H9 (cell line): ENCODE data around the gene NOX1. TPM values are rescaled to one million over a fixed set of nuclear protein-coding genes. Genes with fewer than 3 reads are reported as not detected.

Experiments
- DNase-seq: peaks from one replicate; pipeline ENCODE4 v3.0.0-alpha.2; 2017
- H2AFZ ChIP-seq: one replicate; pipeline ENCODE4 v1.6.1; 2013; ENCODE audit warnings: mild to moderate bottlenecking, low read length, control low read depth, moderate library complexity
- H2AK5ac ChIP-seq: 2 replicates; pipeline ENCODE4 v1.6.1; 2013; ENCODE audit warnings: low read length, control low read depth, mixed read lengths; ENCODE audit not compliant: insufficient read length
- H2BK120ac ChIP-seq: one replicate; pipeline ENCODE4 v1.6.1; 2013; ENCODE audit warnings: low read depth, mild to moderate bottlenecking, low read length, control low read depth, inconsistent platforms; ENCODE audit not compliant: poor library complexity, severe bottlenecking
- H2BK12ac ChIP-seq: 2 replicates; pipeline ENCODE4 v1.6.1; 2013; ENCODE audit warnings: low read length, control low read depth, mixed read lengths, low read depth; ENCODE audit not compliant: insufficient read length
- H2BK15ac ChIP-seq: 2 replicates; pipeline ENCODE4 v1.6.1; 2013; ENCODE audit warnings: low read depth, low read length, control low read depth
- H2BK20ac ChIP-seq: one replicate; pipeline ENCODE4 v1.6.1; 2013; ENCODE audit warnings: low read depth, mild to moderate bottlenecking, low read length, control low read depth, inconsistent platforms; ENCODE audit not compliant: poor library complexity, severe bottlenecking
- H2BK5ac ChIP-seq: 2 replicates; pipeline ENCODE4 v1.6.1; 2013; ENCODE audit warnings: low read length, control low read depth, mixed read lengths; ENCODE audit not compliant: insufficient read length
- H3K14ac ChIP-seq: 2 replicates; pipeline ENCODE4 v1.6.1; 2013; ENCODE audit warnings: low read length, control low read depth; ENCODE audit not compliant: insufficient read depth
- H3K18ac ChIP-seq: 2 replicates; pipeline ENCODE4 v1.6.1; 2013; ENCODE audit warnings: low read depth, mild to moderate bottlenecking, mixed read lengths, low read length, control low read depth; ENCODE audit not compliant: insufficient read length
- H3K23ac ChIP-seq: 2 replicates; pipeline ENCODE4 v1.6.1; 2013; ENCODE audit warnings: low read length, control low read depth, mixed read lengths, low read depth; ENCODE audit not compliant: insufficient read length
- H3K23me2 ChIP-seq: 2 replicates; pipeline ENCODE4 v1.6.1; 2013; ENCODE audit warnings: low read depth, mild to moderate bottlenecking, mixed read lengths, low read length, control low read depth; ENCODE audit not compliant: insufficient read length, poor library complexity, severe bottlenecking
- H3K27ac ChIP-seq: 2 replicates; pipeline ENCODE4 v1.5.1; 2013; ENCODE audit warnings: low read length, control low read depth, mixed read lengths, low read depth; ENCODE audit not compliant: insufficient read length
- H3K27me3 ChIP-seq: 2 replicates; pipeline ENCODE4 v1.6.1; 2013; ENCODE audit warnings: low read length, control low read depth, inconsistent platforms; ENCODE audit not compliant: insufficient read depth
- H3K4ac ChIP-seq: 2 replicates; pipeline ENCODE4 v1.6.1; 2013; ENCODE audit warnings: low read depth, mild to moderate bottlenecking, control low read depth, inconsistent platforms, low read length, moderate library complexity
- H3K4me1 ChIP-seq: 2 replicates; pipeline ENCODE4 v1.6.1; 2013; ENCODE audit warnings: low read length, control low read depth, inconsistent platforms; ENCODE audit not compliant: insufficient read depth
- H3K4me2 ChIP-seq: 2 replicates; pipeline ENCODE4 v1.6.1; 2013; ENCODE audit warnings: low read length, control low read depth, mixed read lengths; ENCODE audit not compliant: insufficient read length, insufficient read depth
- H3K56ac ChIP-seq: 2 replicates; pipeline ENCODE4 v1.6.1; 2013; ENCODE audit warnings: low read depth, mild to moderate bottlenecking, mixed read lengths, low read length, control low read depth; ENCODE audit not compliant: insufficient read length
- H3K79me1 ChIP-seq: 2 replicates; pipeline ENCODE4 v1.6.1; 2013; ENCODE audit warnings: low read depth, mild to moderate bottlenecking, moderate library complexity, low read length, control low read depth, inconsistent platforms; ENCODE audit not compliant: insufficient read depth, poor library complexity, severe bottlenecking
- H3K79me2 ChIP-seq: 2 replicates; pipeline ENCODE4 v1.6.1; 2013; ENCODE audit warnings: low read length, control low read depth, inconsistent platforms; ENCODE audit not compliant: insufficient read depth
- H3K9ac ChIP-seq: 2 replicates; pipeline ENCODE4 v1.6.1; 2013; ENCODE audit warnings: low read length, control low read depth, mixed read lengths; ENCODE audit not compliant: insufficient read length; ENCODE audit errors: extremely low read depth
- H3K9me3 ChIP-seq: one replicate; pipeline ENCODE4 v1.6.1; 2013; ENCODE audit warnings: low read depth, low read length, inconsistent platforms; ENCODE audit not compliant: control insufficient read depth
- H3T11ph ChIP-seq: one replicate; pipeline ENCODE4 v1.6.1; 2013; ENCODE audit warnings: mild to moderate bottlenecking, low read length, control low read depth, inconsistent platforms
- H4K20me1 ChIP-seq: one replicate; pipeline ENCODE4 v1.6.1; 2013; ENCODE audit not compliant: control insufficient read depth, insufficient read length, insufficient read depth
- H4K5ac ChIP-seq: 2 replicates; pipeline ENCODE4 v1.6.1; 2013; ENCODE audit warnings: low read depth, mild to moderate bottlenecking, mixed read lengths, low read length, control low read depth; ENCODE audit not compliant: insufficient read length
- H4K8ac ChIP-seq: replicated peaks from 2 replicates; pipeline ENCODE4 v1.6.1; 2013; ENCODE audit warnings: low read length, control low read depth, mixed read lengths, low read depth; ENCODE audit not compliant: insufficient read length
- H4K91ac ChIP-seq: 2 replicates; pipeline ENCODE4 v1.6.1; 2013; ENCODE audit warnings: low read depth, mild to moderate bottlenecking, moderate library complexity, mixed read lengths, low read length, control low read depth; ENCODE audit not compliant: insufficient read length
- H3K27ac Mint-ChIP-seq, 3 experiments: 2 replicates in 2 of 3; 3 replicates in 1 of 3; pipeline ENCODE4 v1.8.0; 2020 to 2021; ENCODE audit warnings: mixed read lengths in 3 of 3, mild to moderate bottlenecking in 1 of 3, moderate library complexity in 1 of 3
- H3K27me3 Mint-ChIP-seq: 2 replicates; pipeline ENCODE4 v1.8.0; 2021; ENCODE audit warnings: low read depth, mild to moderate bottlenecking, moderate library complexity, mixed read lengths
- H3K36me3 Mint-ChIP-seq, 3 experiments: 2 replicates in 2 of 3; 3 replicates in 1 of 3; pipeline ENCODE4 v1.8.0; 2020 to 2021; ENCODE audit warnings: low read depth in 3 of 3, mixed read lengths in 3 of 3; ENCODE audit not compliant: insufficient read depth in 1 of 3
- H3K4me1 Mint-ChIP-seq, 2 experiments: 2 replicates each; pipeline ENCODE4 v1.8.0; 2020; ENCODE audit warnings: mixed read lengths in 2 of 2
- H3K4me3 Mint-ChIP-seq, 2 experiments: 2 replicates in 1 of 2; 3 replicates in 1 of 2; pipeline ENCODE4 v1.8.0; 2020 to 2021; ENCODE audit warnings: mild to moderate bottlenecking in 2 of 2, mixed read lengths in 2 of 2, moderate library complexity in 1 of 2
- H3K9me3 Mint-ChIP-seq, 2 experiments: 2 replicates in 1 of 2; 3 replicates in 1 of 2; pipeline ENCODE4 v1.8.0; 2020; ENCODE audit warnings: mild to moderate bottlenecking in 2 of 2, mixed read lengths in 2 of 2, moderate library complexity in 1 of 2
- WGBS: extraction: QIAGEN DNeasy Blood & Tissue Kit; methylation state at CpG from one replicate; pipeline ENCODE4 v1.1.7; 2013; ENCODE audit warnings: missing lambda C conversion rate, low lambda C conversion rate, mixed read lengths; ENCODE audit not compliant: insufficient read length; ENCODE audit errors: extremely low coverage; 5-methylcytosine and 5-hydroxymethylcytosine counted together
- total RNA-seq: library from RNA; stranded (reverse); gene quantifications from 2 replicates; pipeline ENCODE4 v1.2.1, GENCODE V29; 2021
- TF ChIP-seq, protein P1 (sequence below): fragments of 200-600 bp; sonication (generic); conservative IDR thresholded peaks from 3 replicates; pipeline ENCODE4 v1.8.0; 2021; ENCODE audit warnings: antibody characterized with exemption, mild to moderate bottlenecking

The NOX1 gene
- total RNA-seq, 1 experiment from 2014 or later: not detected

- H3K36me3 Mint-ChIP-seq: no peaks in the 10 kb centered on the region; a peak in 1 of 7 replicates
Measured at GRCh38 chrX:100864657-100865391, 9.3 kb downstream of the NOX1 start.

More at GRCh38 chrX:100864657-100865391, 9.3 kb downstream of the NOX1 start:
- Histone ChIP-seq H3K9ac (no peak overlapping the region), H3K79me1 (no peaks in the 10 kb centered on the region), H3K4me1 (no peaks in the 10 kb centered on the region), H3K23ac (no peak overlapping the region), H3K18ac (no peak overlapping the region), H3K79me2 (no peaks in the 10 kb centered on the region), H2BK15ac (no peak overlapping the region), H3K9me3 (peaks cover 31% of the 10 kb centered on the region), H3K27me3 (no peaks in the 10 kb centered on the region), H3K14ac (no peak overlapping the region), H4K20me1 (no peaks in the 10 kb centered on the region), H4K5ac (no peak overlapping the region), H2BK12ac (no peak overlapping the region), H3K56ac (no peak overlapping the region), H3K27ac (no peak overlapping the region), H3T11ph (no peak overlapping the region), H2BK5ac (no peak overlapping the region), H2BK20ac (no peak overlapping the region), H2AK5ac (no peak overlapping the region), H4K8ac (no peak overlapping the region), H3K23me2 (no peaks in the 10 kb centered on the region), H2BK120ac (no peak overlapping the region), H2AFZ (no peak overlapping the region), H4K91ac (no peak overlapping the region), H3K4me2 (no peak overlapping the region), H3K4ac (no peak overlapping the region)
- no peaks in the 10 kb centered on the region for H3K4me1 Mint-ChIP-seq
- H3K27ac Mint-ChIP-seq: no peak overlapping the region
- no CpG with 5 or more reads among the region's 2 CpGs for WGBS
- no peak overlapping the region for H3K4me3 Mint-ChIP-seq
- H3K27me3 Mint-ChIP-seq: peaks cover 2% of the 10 kb centered on the region; the same call in 1 of the 2 replicates
- peaks cover 54 to 55% of the 10 kb centered on the region in 2 experiments for H3K9me3 Mint-ChIP-seq
- TF ChIP-seq, protein P1, sequence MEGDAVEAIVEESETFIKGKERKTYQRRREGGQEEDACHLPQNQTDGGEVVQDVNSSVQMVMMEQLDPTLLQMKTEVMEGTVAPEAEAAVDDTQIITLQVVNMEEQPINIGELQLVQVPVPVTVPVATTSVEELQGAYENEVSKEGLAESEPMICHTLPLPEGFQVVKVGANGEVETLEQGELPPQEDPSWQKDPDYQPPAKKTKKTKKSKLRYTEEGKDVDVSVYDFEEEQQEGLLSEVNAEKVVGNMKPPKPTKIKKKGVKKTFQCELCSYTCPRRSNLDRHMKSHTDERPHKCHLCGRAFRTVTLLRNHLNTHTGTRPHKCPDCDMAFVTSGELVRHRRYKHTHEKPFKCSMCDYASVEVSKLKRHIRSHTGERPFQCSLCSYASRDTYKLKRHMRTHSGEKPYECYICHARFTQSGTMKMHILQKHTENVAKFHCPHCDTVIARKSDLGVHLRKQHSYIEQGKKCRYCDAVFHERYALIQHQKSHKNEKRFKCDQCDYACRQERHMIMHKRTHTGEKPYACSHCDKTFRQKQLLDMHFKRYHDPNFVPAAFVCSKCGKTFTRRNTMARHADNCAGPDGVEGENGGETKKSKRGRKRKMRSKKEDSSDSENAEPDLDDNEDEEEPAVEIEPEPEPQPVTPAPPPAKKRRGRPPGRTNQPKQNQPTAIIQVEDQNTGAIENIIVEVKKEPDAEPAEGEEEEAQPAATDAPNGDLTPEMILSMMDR: no peak
- no peak for DNase-seq
